HepG2 (cell line): ENCODE measurements around the gene TM9SF4. TPM values are rescaled to one million over a fixed set of nuclear protein-coding genes. Genes with fewer than 3 reads are reported as not detected.

ENCODE experiments used
- ATAC-seq: fragments of 200-7000 bp; cut with Tn5 transposase; 3 replicates; pipeline ENCODE4 v1.9.1; 2020; ENCODE audit warnings: mild to moderate bottlenecking, moderate library complexity
- BruUV-seq: library from RNA; stranded (reverse); fragments of 400-500 nt; replicated peaks from 2 replicates; lab custom pipeline; 2021; lab: Mats Ljungman, UMichigan
- CTCF ChIA-PET: fragments of 300-600 bp; formaldehyde crosslinking; extraction: SDS; loops from one replicate; lab custom pipeline; 2021; ENCODE audit warnings: low total read pairs, inconsistent platforms, low intra/inter-chr PET ratio; lab: Yijun Ruan, JAX
- POLR2A ChIA-PET: fragments of 350-600 bp; sonication (Branson Sonifier 250); formaldehyde crosslinking; loops from one replicate; lab custom pipeline; 2020; ENCODE audit warnings: antibody characterized with exemption, inconsistent platforms; lab: Yijun Ruan, JAX
- DNase-seq: peaks from one replicate; pipeline ENCODE4 v3.0.0-alpha.2; 2015; ENCODE audit warnings: low spot score
- FAIRE-seq: peaks from 3 replicates; lab custom pipeline; 2011; peaks lifted over from hg19 to GRCh38; lab: Jason Lieb, UNC
- H2AFZ ChIP-seq: one replicate; pipeline ENCODE4 v1.6.1; 2011; ENCODE audit warnings: low read length, inconsistent platforms
- H3K27ac ChIP-seq: fragments of 300-600 bp; 3 replicates; pipeline ENCODE4 v1.8.0; 2011; ENCODE audit warnings: mixed run types, mild to moderate bottlenecking, mixed read lengths, low read length, inconsistent platforms; ENCODE audit not compliant: insufficient read depth; ENCODE audit errors: extremely low read length
- H3K27me3 ChIP-seq, 2 experiments: fragments of 200-600 bp in 1 of 2; 2 replicates in 1 of 2; 3 replicates in 1 of 2; pipeline versions ENCODE4 v1.6.0 to v1.8.0; 2011; ENCODE audit warnings: low read length in 2 of 2, mild to moderate bottlenecking in 2 of 2, moderate library complexity in 2 of 2, inconsistent platforms in 1 of 2; ENCODE audit not compliant: insufficient read depth in 2 of 2, control insufficient read depth in 1 of 2
- H3K36me3 ChIP-seq, 2 experiments: fragments of 200-600 bp in 1 of 2; replicated peaks in 1 of 2; 2 replicates in 1 of 2; 3 replicates in 1 of 2; pipeline versions ENCODE4 v1.5.1 to v1.8.0; 2011; ENCODE audit warnings: low read length in 2 of 2, inconsistent platforms in 1 of 2; ENCODE audit not compliant: insufficient read depth in 2 of 2, control insufficient read depth in 1 of 2
- H3K4me1 ChIP-seq: 2 replicates; pipeline ENCODE4 v1.5.1; 2012; ENCODE audit warnings: low read length, inconsistent platforms; ENCODE audit not compliant: insufficient read depth
- H3K4me2 ChIP-seq: 2 replicates; pipeline ENCODE4 v1.6.0; 2011; ENCODE audit warnings: low read depth, low read length, inconsistent platforms
- H3K4me3 ChIP-seq, 3 experiments: fragments of 200-600 bp in 1 of 3; sonication (generic), shearing (Covaris generic) in 1 of 3; replicated peaks in 1 of 3; 2 replicates each; pipeline ENCODE4 v1.5.1; 2011 to 2016; ENCODE audit warnings: low read length in 3 of 3, inconsistent platforms in 2 of 3, low read depth in 2 of 3, mild to moderate bottlenecking in 2 of 3, control low read depth in 1 of 3, mixed read lengths in 1 of 3; ENCODE audit not compliant: insufficient read depth in 1 of 3
- H3K79me2 ChIP-seq: one replicate; pipeline ENCODE4 v1.6.1; 2011; ENCODE audit warnings: low read length, inconsistent platforms; ENCODE audit not compliant: insufficient read depth
- H3K9ac ChIP-seq: 2 replicates; pipeline ENCODE4 v1.6.0; 2011; ENCODE audit warnings: mild to moderate bottlenecking, low read depth, low read length, inconsistent platforms; ENCODE audit not compliant: insufficient read depth
- H3K9me3 ChIP-seq: 2 replicates; pipeline ENCODE4 v1.5.1; 2012; ENCODE audit warnings: mild to moderate bottlenecking, low read length
- H4K20me1 ChIP-seq: 2 replicates; pipeline ENCODE4 v1.6.0; 2011; ENCODE audit warnings: inconsistent platforms, mild to moderate bottlenecking, low read length, moderate library complexity; ENCODE audit not compliant: insufficient read depth
- ADNP ChIP-seq: sonication (generic); formaldehyde crosslinking; IDR thresholded peaks from 2 replicates; pipeline ENCODE4 v1.4.0; 2020; ENCODE audit warnings: missing genetic modification reagents
- BCL3 ChIP-seq: sonication (generic); formaldehyde crosslinking; IDR thresholded peaks from 2 replicates; pipeline ENCODE4 v1.5.1; 2020; ENCODE audit warnings: mild to moderate bottlenecking, missing genetic modification reagents, moderate library complexity
- BRD4 ChIP-seq: sonication (generic); formaldehyde crosslinking; IDR thresholded peaks from 2 replicates; pipeline ENCODE4 v1.4.0; 2020; ENCODE audit warnings: missing genetic modification reagents
- ELF4 ChIP-seq: sonication (generic); formaldehyde crosslinking; IDR thresholded peaks from 2 replicates; pipeline ENCODE4 v1.5.0; 2020; ENCODE audit warnings: missing genetic modification reagents, mild to moderate bottlenecking, moderate library complexity, borderline replicate concordance
- FIP1L1 ChIP-seq: fragments of 200-400 bp; formaldehyde crosslinking; IDR thresholded peaks from 2 replicates; pipeline ENCODE4 v1.6.1; 2018; ENCODE audit warnings: low read depth, mild to moderate bottlenecking, low read length, moderate library complexity, borderline replicate concordance; ENCODE audit not compliant: insufficient read depth
- FUBP1 ChIP-seq: sonication (generic); formaldehyde crosslinking; IDR thresholded peaks from 2 replicates; pipeline ENCODE4 v1.5.1; 2020; ENCODE audit warnings: missing genetic modification reagents, mild to moderate bottlenecking, borderline replicate concordance
- GATA4 ChIP-seq: sonication (generic); IDR thresholded peaks from 2 replicates; pipeline ENCODE4 v1.6.1; 2016; ENCODE audit warnings: antibody characterized with exemption, low read depth, borderline replicate concordance
- GTF3A ChIP-seq: sonication (generic); formaldehyde crosslinking; conservative IDR thresholded peaks from 2 replicates; pipeline ENCODE4 v1.4.0; 2020; ENCODE audit warnings: mild to moderate bottlenecking, missing genetic modification reagents
- HNRNPH1 ChIP-seq: fragments of 200-400 bp; formaldehyde crosslinking; optimal IDR thresholded peaks from 2 replicates; pipeline ENCODE3; 2017; ENCODE audit warnings: mild to moderate bottlenecking, low read depth, low read length
- JDP2 ChIP-seq: sonication (generic); formaldehyde crosslinking; IDR thresholded peaks from 2 replicates; pipeline ENCODE4 v1.8.1; 2022; ENCODE audit warnings: missing genetic modification reagents, borderline replicate concordance
- MAFF ChIP-seq: IDR thresholded peaks from 2 replicates; pipeline ENCODE4 v1.6.1; 2011; ENCODE audit warnings: low read depth, low read length, improper control_type of control experiment
- MAFK ChIP-seq, 2 experiments: IDR thresholded peaks in 1 of 2; conservative IDR thresholded peaks in 1 of 2; 2 replicates each; pipeline ENCODE4 v1.6.1; 2011; ENCODE audit warnings: improper control_type of control experiment in 2 of 2, low read length in 2 of 2
- MIER2 ChIP-seq: IDR thresholded peaks from 2 replicates; pipeline ENCODE4 v1.6.1; 2016; ENCODE audit warnings: missing biosample characterization, missing genetic modification reagents
- MIXL1 ChIP-seq: IDR thresholded peaks from 2 replicates; pipeline ENCODE4 v1.6.1; 2016
- PAWR ChIP-seq: sonication (generic); formaldehyde crosslinking; IDR thresholded peaks from 2 replicates; pipeline ENCODE4 v1.4.0; 2020; ENCODE audit warnings: missing genetic modification reagents, mild to moderate bottlenecking, borderline replicate concordance
- PTBP1 ChIP-seq: fragments of 200-400 bp; formaldehyde crosslinking; IDR thresholded peaks from 2 replicates; pipeline ENCODE4 v1.6.1; 2018; ENCODE audit warnings: low read length, low read depth; ENCODE audit not compliant: poor library complexity, severe bottlenecking
- RBM22 ChIP-seq: fragments of 200-400 bp; formaldehyde crosslinking; optimal IDR thresholded peaks from 2 replicates; pipeline ENCODE3; 2017; ENCODE audit warnings: mild to moderate bottlenecking, low read length, moderate library complexity
- RNF219 ChIP-seq: sonication (generic); formaldehyde crosslinking; IDR thresholded peaks from 2 replicates; pipeline ENCODE4 v1.5.0; 2020; ENCODE audit warnings: mild to moderate bottlenecking, missing genetic modification reagents
- XRCC5 ChIP-seq: fragments of 200-400 bp; formaldehyde crosslinking; optimal IDR thresholded peaks from 2 replicates; pipeline ENCODE3; 2017; ENCODE audit warnings: mild to moderate bottlenecking, low read length
- ZMYM2 ChIP-seq: sonication (generic); formaldehyde crosslinking; IDR thresholded peaks from 2 replicates; pipeline ENCODE4 v1.8.0; 2022; ENCODE audit warnings: mild to moderate bottlenecking, missing genetic modification reagents
- ZNF138 ChIP-seq: sonication (generic); formaldehyde crosslinking; IDR thresholded peaks from 2 replicates; pipeline ENCODE4 v1.5.0; 2020; ENCODE audit warnings: mild to moderate bottlenecking, low read depth, missing genetic modification reagents
- WGBS: methylation state at CpG from one replicate; pipeline ENCODE4 v1.1.6; 2017; ENCODE audit warnings: low lambda C conversion rate; 5-methylcytosine and 5-hydroxymethylcytosine counted together
- in situ Hi-C: cut with HindIII; loops from 2 replicates; pipeline ENCODE4 v1.10.0; 2017; ENCODE audit warnings: low pct_unique_long_range_greater_than_20kb; ENCODE audit not compliant: extremely low pct_ligation_motif_present
- intact Hi-C: fragments of 100-400 bp; cut with micrococcal nuclease; formaldehyde crosslinking; loops from one replicate; pipeline ENCODE4 v1.10.0; 2022; ENCODE audit not compliant: unreplicated experiment
- polyA plus RNA-seq, 8 experiments: library from polyadenylated mRNA; depleted of rRNA in 3 of 8; stranded (reverse) in 7 of 8; unstranded in 1 of 8; fragments of >200 nt; fragmentation: Illumina TruSeq in 4 of 8; extraction: Trizol in 4 of 8; gene quantifications; 2 replicates each; pipeline versions ENCODE4 v1.2.1 to v1.2.3, GENCODE V29; 2011 to 2016; ENCODE audit warnings: low read depth in 4 of 8, missing spikeins in 1 of 8, mixed read lengths in 1 of 8; ENCODE audit not compliant: insufficient read depth in 1 of 8
- total RNA-seq, 5 experiments: library from RNA; depleted of rRNA; stranded (reverse); fragments of >200 nt; fragmentation: Illumina TruSeq; extraction: Trizol; gene quantifications; 2 replicates each; pipeline ENCODE4 v1.2.3, GENCODE V29; 2016; ENCODE audit warnings: low read depth in 1 of 5

The TM9SF4 gene
- total and polyA plus RNA-seq, 2 of the 13 experiments (the other 11 are each of a cell fraction or from before 2014, with no cell fraction given), result 53.5 to 171 TPM

- ATAC-seq (no peak), DNase-seq (no peak), FAIRE-seq (no peak)
- H2AFZ ChIP-seq, result no peak overlapping the region
- H4K20me1 ChIP-seq, result peaks cover 31% of the 10 kb centered on the region
- no peak overlapping the region for H3K27ac ChIP-seq
- intact Hi-C loops, result no loop called here
- peaks cover 0 to 10% of the 10 kb centered on the region in 2 experiments; a peak in 3 of 5 replicates for H3K27me3 ChIP-seq
- H3K4me1 ChIP-seq, result peaks cover 56% of the 10 kb centered on the region
- peaks cover 81% of the 10 kb centered on the region for H3K79me2 ChIP-seq
- no peak overlapping the region for H3K4me3 ChIP-seq
- POLR2A ChIA-PET, result no interaction called here
- H3K4me2 ChIP-seq, result peak overlapping the region; percentile 18; the same call in 1 of the 2 replicates
- H3K36me3 ChIP-seq, result peaks cover 10 to 15% of the 10 kb centered on the region in 2 experiments
- in situ Hi-C loops, result no loop called here
- WGBS, result 98% methylated on average over 5 of the region's 5 CpGs
- CTCF ChIA-PET, result no interaction called here
- BruUV-seq, result no TSS peak
- H3K9me3 ChIP-seq, result no peaks in the 10 kb centered on the region
- no peak overlapping the region for H3K9ac ChIP-seq
- no peak for TF ChIP-seq PAWR (CRISPR knock-in tag)
- no peak for TF ChIP-seq MIER2 (CRISPR knock-in tag)
- TF ChIP-seq RBM22, result peak; percentile 72
- no peak for TF ChIP-seq ZMYM2
- no peak for TF ChIP-seq ELF4 (CRISPR knock-in tag)
- peak; percentile 37; the same call in 1 of the 2 replicates for TF ChIP-seq MAFF
- no peak for TF ChIP-seq FIP1L1
- no peak for TF ChIP-seq ADNP (CRISPR knock-in tag)
- TF ChIP-seq FUBP1 (CRISPR knock-in tag), result 0 out of 2 replicates have a peak, but pooled peaks have one; percentile 42
- TF ChIP-seq ZNF138, result no peak
- no peak for TF ChIP-seq JDP2 (CRISPR knock-in tag)
- no peak for TF ChIP-seq MIXL1 (CRISPR knock-in tag)
- TF ChIP-seq BRD4 (CRISPR knock-in tag), result peak; percentile 27; the same call in 1 of the 2 replicates
- 0 out of 2 replicates have a peak, but pooled peaks have one; percentile 36 for TF ChIP-seq BCL3
- TF ChIP-seq PTBP1, result no peak
- no peak for TF ChIP-seq HNRNPH1
- TF ChIP-seq RNF219 (CRISPR knock-in tag), result no peak
- no peak for TF ChIP-seq XRCC5
- no peak for TF ChIP-seq GATA4
- peak; percentile 23 to 51; a peak in 1 of 4 replicates for TF ChIP-seq MAFK (conservative IDR thresholded peaks at IDR 0.05 in 1 of 2, IDR thresholded peaks at IDR 0.05 in 1 of 2; ENCODE audit: low read length in 2 of 2)
- no peak for TF ChIP-seq GTF3A
Observed at GRCh38 chr20:32112841-32113240, 3.3 kb downstream of the TM9SF4 start.
